GM19193 (cell line): ENCODE data around the gene SGIP1.

Experiments used
- POLR2A ChIP-seq: IDR thresholded peaks from 4 replicates; pipeline ENCODE4 v1.6.1; 2011; ENCODE audit not compliant: insufficient read depth, insufficient read length; ENCODE audit errors: extremely low read depth

Gene SGIP1

GRCh38 chr1:66562561-66562960, 28.6 kb downstream of the SGIP1 start:
- no peak for TF ChIP-seq POLR2A

- TF ChIP-seq POLR2A = no peak
Observed at GRCh38 chr1:66563094-66563800, 29.3 kb downstream of the SGIP1 start.

GRCh38 chr1:66563941-66564630, 30.1 kb downstream of the SGIP1 start:
- no peak for TF ChIP-seq POLR2A

- TF ChIP-seq POLR2A = no peak
Observed at GRCh38 chr1:66570196-66570595, 36.2 kb downstream of the SGIP1 start.

- TF ChIP-seq POLR2A = no peak
Observed at GRCh38 chr1:66571789-66572188, 37.8 kb downstream of the SGIP1 start.

- no peak for TF ChIP-seq POLR2A
Observed at GRCh38 chr1:66575739-66576138, 41.8 kb downstream of the SGIP1 start.

- TF ChIP-seq POLR2A = no peak
Observed at GRCh38 chr1:66576645-66577044, 42.7 kb downstream of the SGIP1 start.

GRCh38 chr1:66578841-66579240, 44.9 kb downstream of the SGIP1 start:
- TF ChIP-seq POLR2A = no peak

- no peak for TF ChIP-seq POLR2A
Observed at GRCh38 chr1:66580081-66580480, 46.1 kb downstream of the SGIP1 start.

GRCh38 chr1:66583021-66583420, 49.1 kb downstream of the SGIP1 start:
- TF ChIP-seq POLR2A = no peak

- TF ChIP-seq POLR2A = no peak
Observed at GRCh38 chr1:66585002-66585401, 51.0 kb downstream of the SGIP1 start.

GRCh38 chr1:66589326-66589725, 55.4 kb downstream of the SGIP1 start:
- no peak for TF ChIP-seq POLR2A

- no peak for TF ChIP-seq POLR2A
Observed at GRCh38 chr1:66596191-66596590, 62.2 kb downstream of the SGIP1 start.

GRCh38 chr1:66597500-66597899, 63.5 kb downstream of the SGIP1 start:
- no peak for TF ChIP-seq POLR2A

GRCh38 chr1:66598670-66599069, 64.7 kb downstream of the SGIP1 start:
- no peak for TF ChIP-seq POLR2A

- no peak for TF ChIP-seq POLR2A
Observed at GRCh38 chr1:66599346-66599745, 65.4 kb downstream of the SGIP1 start.
